Adipose tissue (tissue), 3 donors: Measurements from ENCODE around the gene APP. TPM values are rescaled to one million over a fixed set of nuclear protein-coding genes. Genes with fewer than 3 reads are reported as not detected.
A peak's percentile ranks its signal among the peaks of the same experiment; 100 is the strongest.
"Not testable (repeated sequence)": the region's sequence is repeated elsewhere in the genome, so short reads cannot be mapped to it uniquely, and the experiment has no call there.

Source experiments
- H3K27ac ChIP-seq: one replicate; pipeline ENCODE4 v1.5.1; 2013; ENCODE audit warnings: low read depth, low read length
- WGBS, 3 donors: extraction: QIAGEN DNeasy Blood & Tissue Kit; methylation state at CpG; one replicate each; pipeline ENCODE4 v1.1.7; 2013; 5-methylcytosine and 5-hydroxymethylcytosine counted together
- polyA plus RNA-seq, 3 donors: library from polyadenylated mRNA; stranded (reverse); fragments of 200-250 nt; gene quantifications; one replicate each; pipeline ENCODE4 v1.2.3, GENCODE V29; 2013
- donor health status: healthy with polysubstance abuse.
- donor health status: Bipolar disorder and iron deficiency.
- donor health status: healthy.

Gene APP
- polyA plus RNA-seq, 3 donors = 101 to 212 (median 126) TPM

- no peak overlapping the region for H3K27ac ChIP-seq
- 84 to 100% (median 85%) methylated on average over 1 of the region's 1 CpG for WGBS, 3 donors
Measured at GRCh38 chr21:25952306-25952705, 218.3 kb downstream of the APP start.

- no peak overlapping the region for H3K27ac ChIP-seq
Measured at GRCh38 chr21:25949701-25950100, 220.9 kb downstream of the APP start.

GRCh38 chr21:25944672-25945213, 225.8 kb downstream of the APP start:
- H3K27ac ChIP-seq = no peak overlapping the region
- 65 to 90% (median 79%) methylated on average over 3 of the region's 3 CpGs for WGBS, 3 donors

More at GRCh38 chr21:25949701-25950100, 220.9 kb downstream of the APP start:
- 0% methylated on average over 1 of the region's 1 CpG for WGBS, 3 donors

- H3K27ac ChIP-seq = no peak overlapping the region
- whole genome bisulfite sequencing, 3 donors = 50 to 78% (median 77%) methylated on average over 7 of the region's 7 CpGs
Measured at GRCh38 chr21:25944082-25944481, 226.5 kb downstream of the APP start.

- 77 to 86% (median 81%) methylated on average over 9 of the region's 9 CpGs for WGBS, 3 donors
- H3K27ac ChIP-seq = no peak overlapping the region
Measured at GRCh38 chr21:25942135-25942534, 228.4 kb downstream of the APP start.

GRCh38 chr21:25939396-25939761, 231.2 kb downstream of the APP start:
- 31 to 48% (median 40%) methylated on average over 1 of the region's 1 CpG for WGBS, 3 donors
- no peak overlapping the region for H3K27ac ChIP-seq

- no peak overlapping the region for H3K27ac ChIP-seq
- WGBS, 3 donors = 80 to 84% (median 81%) methylated on average over 10 of the region's 10 CpGs
Measured at GRCh38 chr21:25938658-25939395, 231.7 kb downstream of the APP start.

- H3K27ac ChIP-seq = no peak overlapping the region
Measured at GRCh38 chr21:25936776-25937175, 233.8 kb downstream of the APP start.

GRCh38 chr21:25934771-25935224, 235.8 kb downstream of the APP start:
- WGBS, 3 donors = 33 to 60% (median 38%) methylated on average over 4 of the region's 4 CpGs
- no peak overlapping the region for H3K27ac ChIP-seq

More at GRCh38 chr21:25936776-25937175, 233.8 kb downstream of the APP start:
- WGBS, 3 donors = 67 to 92% (median 69%) methylated on average over 2 of the region's 2 CpGs

GRCh38 chr21:25934130-25934529, 236.4 kb downstream of the APP start:
- no peak overlapping the region for H3K27ac ChIP-seq
- WGBS, 3 donors = 87 to 99% (median 95%) methylated on average over 5 to 6 of the region's 6 CpGs

GRCh38 chr21:25931765-25932164, 238.8 kb downstream of the APP start:
- no peak overlapping the region for H3K27ac ChIP-seq
- 40 to 53% (median 47%) methylated on average over 3 of the region's 3 CpGs for WGBS, 3 donors

- WGBS, 3 donors = 78 to 89% (median 80%) methylated on average over 9 of the region's 9 CpGs
- H3K27ac ChIP-seq = no peak overlapping the region
Measured at GRCh38 chr21:25929856-25930520, 240.6 kb downstream of the APP start.

GRCh38 chr21:25927195-25927880, 243.2 kb downstream of the APP start:
- 52 to 76% (median 69%) methylated on average over 6 of the region's 6 CpGs for WGBS, 3 donors
- H3K27ac ChIP-seq = peak overlapping the region; percentile 75

GRCh38 chr21:25925936-25926335, 244.6 kb downstream of the APP start:
- 25 to 37% (median 28%) methylated on average over 2 of the region's 2 CpGs for WGBS, 3 donors
- H3K27ac ChIP-seq = no peak overlapping the region

GRCh38 chr21:25925064-25925800, 245.3 kb downstream of the APP start:
- WGBS, 3 donors = 65 to 86% (median 66%) methylated on average over 13 to 14 of the region's 14 CpGs

GRCh38 chr21:25918152-25918551, 252.4 kb downstream of the APP start:
- not testable (repeated sequence) for H3K27ac ChIP-seq
- WGBS, 3 donors = 96 to 98% (median 97%) methylated on average over 8 to 16 of the region's 17 CpGs

More at GRCh38 chr21:25925064-25925800, 245.3 kb downstream of the APP start:
- no peak overlapping the region for H3K27ac ChIP-seq

GRCh38 chr21:25916226-25916625, 254.3 kb downstream of the APP start:
- 97 to 99% (median 98%) methylated on average over 6 of the region's 6 CpGs for WGBS, 3 donors
- H3K27ac ChIP-seq = no peak overlapping the region

GRCh38 chr21:25913479-25913878, 257.1 kb downstream of the APP start:
- WGBS, 3 donors = 69 to 92% (median 71%) methylated on average over 3 of the region's 3 CpGs
- no peak overlapping the region for H3K27ac ChIP-seq
